ENCODE measurements around the gene MAN1C1. TPM values are rescaled to one million over a fixed set of nuclear protein-coding genes. Genes with fewer than 3 reads are reported as not detected.

The MAN1C1 gene
- total and polyA plus RNA-seq, 9 of the 15 experiments (the other 6 are each of a cell fraction or from before 2014, with no cell fraction given) = 0.04 to 0.44 (median 0.10) TPM; not detected in 3

- TF ChIP-seq BDP1 (IDR thresholded peaks at IDR 0.05; ENCODE audit: insufficient read depth, insufficient read length) = no peak
- no peak for TF ChIP-seq ARNT (IDR thresholded peaks at IDR 0.05)
- no peak for TF ChIP-seq ZSCAN32 (CRISPR knock-in tag; IDR thresholded peaks at IDR 0.05)
- no peak; the same call in 1 of the 2 replicates for TF ChIP-seq PML (IDR thresholded peaks at IDR 0.05; ENCODE audit: low read length)
- TF ChIP-seq ATF2 (CRISPR knock-in tag; IDR thresholded peaks at IDR 0.05) = no peak
- no peak for TF ChIP-seq SIN3A (IDR thresholded peaks at IDR 0.05; ENCODE audit: borderline replicate concordance in 2 of 2, control insufficient read depth in 1 of 2, low read depth in 2 of 2, low read length in 2 of 2)
- no peak for TF ChIP-seq MAFK (IDR thresholded peaks at IDR 0.05; ENCODE audit: low read length)
- peak; percentile 13; the same call in 1 of the 2 replicates for TF ChIP-seq EP300 (IDR thresholded peaks at IDR 0.05; ENCODE audit: low read length)
- TF ChIP-seq MXI1 (IDR thresholded peaks at IDR 0.05; ENCODE audit: low read depth, low read length) = no peak
- TF ChIP-seq ZNF398 (CRISPR knock-in tag; IDR thresholded peaks at IDR 0.05) = no peak
- 0 out of 2 replicates have a peak, but pooled peaks have one; percentile 64 for TF ChIP-seq ESRRA (IDR thresholded peaks at IDR 0.05; ENCODE audit: borderline replicate concordance, low read depth)
- no peak for TF ChIP-seq ZNF431 (CRISPR knock-in tag; IDR thresholded peaks at IDR 0.05)
- TF ChIP-seq ZC3H4 (CRISPR knock-in tag; IDR thresholded peaks at IDR 0.05; ENCODE audit: borderline replicate concordance) = no peak
- TF ChIP-seq, protein P1, sequence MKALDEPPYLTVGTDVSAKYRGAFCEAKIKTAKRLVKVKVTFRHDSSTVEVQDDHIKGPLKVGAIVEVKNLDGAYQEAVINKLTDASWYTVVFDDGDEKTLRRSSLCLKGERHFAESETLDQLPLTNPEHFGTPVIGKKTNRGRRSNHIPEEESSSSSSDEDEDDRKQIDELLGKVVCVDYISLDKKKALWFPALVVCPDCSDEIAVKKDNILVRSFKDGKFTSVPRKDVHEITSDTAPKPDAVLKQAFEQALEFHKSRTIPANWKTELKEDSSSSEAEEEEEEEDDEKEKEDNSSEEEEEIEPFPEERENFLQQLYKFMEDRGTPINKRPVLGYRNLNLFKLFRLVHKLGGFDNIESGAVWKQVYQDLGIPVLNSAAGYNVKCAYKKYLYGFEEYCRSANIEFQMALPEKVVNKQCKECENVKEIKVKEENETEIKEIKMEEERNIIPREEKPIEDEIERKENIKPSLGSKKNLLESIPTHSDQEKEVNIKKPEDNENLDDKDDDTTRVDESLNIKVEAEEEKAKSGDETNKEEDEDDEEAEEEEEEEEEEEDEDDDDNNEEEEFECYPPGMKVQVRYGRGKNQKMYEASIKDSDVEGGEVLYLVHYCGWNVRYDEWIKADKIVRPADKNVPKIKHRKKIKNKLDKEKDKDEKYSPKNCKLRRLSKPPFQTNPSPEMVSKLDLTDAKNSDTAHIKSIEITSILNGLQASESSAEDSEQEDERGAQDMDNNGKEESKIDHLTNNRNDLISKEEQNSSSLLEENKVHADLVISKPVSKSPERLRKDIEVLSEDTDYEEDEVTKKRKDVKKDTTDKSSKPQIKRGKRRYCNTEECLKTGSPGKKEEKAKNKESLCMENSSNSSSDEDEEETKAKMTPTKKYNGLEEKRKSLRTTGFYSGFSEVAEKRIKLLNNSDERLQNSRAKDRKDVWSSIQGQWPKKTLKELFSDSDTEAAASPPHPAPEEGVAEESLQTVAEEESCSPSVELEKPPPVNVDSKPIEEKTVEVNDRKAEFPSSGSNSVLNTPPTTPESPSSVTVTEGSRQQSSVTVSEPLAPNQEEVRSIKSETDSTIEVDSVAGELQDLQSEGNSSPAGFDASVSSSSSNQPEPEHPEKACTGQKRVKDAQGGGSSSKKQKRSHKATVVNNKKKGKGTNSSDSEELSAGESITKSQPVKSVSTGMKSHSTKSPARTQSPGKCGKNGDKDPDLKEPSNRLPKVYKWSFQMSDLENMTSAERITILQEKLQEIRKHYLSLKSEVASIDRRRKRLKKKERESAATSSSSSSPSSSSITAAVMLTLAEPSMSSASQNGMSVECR (CRISPR knock-in tag; IDR thresholded peaks at IDR 0.05) = no peak
- no peak for TF ChIP-seq CTCFL (IDR thresholded peaks at IDR 0.05; ENCODE audit: borderline replicate concordance, insufficient read depth, low read depth, low read length, poor library complexity, severe bottlenecking)
- TF ChIP-seq PHF8 (IDR thresholded peaks at IDR 0.05; ENCODE audit: borderline replicate concordance, low read length) = no peak
- TF ChIP-seq SP1 (CRISPR knock-in tag; IDR thresholded peaks at IDR 0.05) = no peak
- no peak for TF ChIP-seq RUNX1 (IDR thresholded peaks at IDR 0.05; ENCODE audit: low read depth)
Observed at GRCh38 chr1:25831569-25832196, 215.1 kb downstream of the MAN1C1 start (continued).
